HL-60/S4 treated with phorbol 12-myristate 13-acetate at 8.2 ng/mL for 4 days and 3 days (cell line): Measurements from ENCODE around the gene CAPRIN2.

ENCODE experiments used
- in situ Hi-C: fragments of 300-500 bp; cut with MboI; formaldehyde crosslinking; loops from 2 replicates; pipeline ENCODE4 v1.15.0; 2022; ENCODE audit warnings: low sequenced_read_pairs

The CAPRIN2 gene

DNA sequence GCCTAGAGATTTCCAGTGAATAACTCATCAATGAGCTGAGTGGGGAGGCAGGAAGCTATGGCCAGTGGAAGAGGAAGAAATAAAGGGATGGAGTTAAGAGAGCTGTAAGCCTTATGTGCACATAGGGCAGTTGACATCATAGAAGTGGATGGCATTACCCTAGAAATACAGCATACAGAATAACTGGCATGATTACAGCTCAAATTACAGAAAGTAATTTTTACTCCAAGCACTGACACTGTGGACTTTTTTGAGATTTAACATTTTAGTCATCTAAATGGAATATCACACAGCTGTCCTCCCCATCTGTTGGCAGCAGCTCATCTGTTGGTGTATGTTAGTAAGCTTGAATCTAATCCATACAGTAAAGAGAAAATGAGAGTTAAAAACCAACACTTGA lies 53.7 kb downstream of the CAPRIN2 start:
- in situ Hi-C loops: no loop called here

DNA sequence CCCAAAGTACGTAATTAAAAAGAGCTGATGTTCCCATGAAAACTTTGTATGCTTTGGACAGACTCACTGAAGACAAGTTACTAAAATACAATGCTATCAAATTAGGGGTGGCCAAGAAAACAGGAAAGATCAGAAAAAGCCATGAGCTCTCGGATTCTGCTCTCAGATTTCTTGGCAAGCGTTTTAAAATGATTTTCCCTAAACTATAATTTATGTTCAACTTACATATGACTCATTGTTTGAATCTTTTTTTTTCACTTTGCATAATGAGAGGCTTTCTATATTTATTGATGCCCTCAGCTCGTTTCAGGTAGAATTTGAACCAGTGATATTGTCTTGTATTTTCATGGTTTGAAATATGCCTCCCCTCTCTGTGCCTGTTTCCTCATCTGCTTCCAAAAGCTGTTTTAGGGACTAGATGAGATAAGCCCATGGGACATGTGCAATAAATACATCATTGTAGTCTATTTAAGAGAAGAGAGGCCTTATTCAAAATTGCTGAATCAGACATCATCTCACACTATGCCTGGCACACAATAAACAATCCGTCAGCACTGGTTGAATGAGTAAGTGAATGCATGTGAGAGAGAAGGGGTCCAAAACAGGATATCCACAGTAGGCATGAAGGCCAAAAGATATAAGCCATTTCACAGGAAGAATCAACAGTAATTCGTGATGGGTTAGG lies 54.4 kb downstream of the CAPRIN2 start:
- in situ Hi-C loops: no loop called here

DNA sequence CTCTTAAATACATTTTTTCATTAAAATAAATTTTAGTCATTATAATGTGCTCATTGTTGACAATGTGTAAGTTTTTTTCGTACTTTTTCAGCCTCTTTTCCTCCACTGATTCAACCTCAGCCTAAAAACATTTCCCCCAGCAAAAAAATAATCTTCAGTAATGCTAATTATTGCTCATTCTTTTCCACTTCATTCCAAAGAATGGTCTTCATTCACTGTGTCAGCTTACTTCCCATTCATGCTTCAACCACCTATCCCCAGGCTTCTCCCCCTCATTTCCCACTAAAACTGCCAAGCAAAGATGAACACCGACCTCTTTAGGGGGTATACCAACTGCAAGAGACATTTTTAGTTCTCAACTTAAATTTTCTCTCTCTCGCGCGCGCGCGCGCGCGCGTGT lies 56.4 kb downstream of the CAPRIN2 start:
- in situ Hi-C loops: no loop called here

DNA sequence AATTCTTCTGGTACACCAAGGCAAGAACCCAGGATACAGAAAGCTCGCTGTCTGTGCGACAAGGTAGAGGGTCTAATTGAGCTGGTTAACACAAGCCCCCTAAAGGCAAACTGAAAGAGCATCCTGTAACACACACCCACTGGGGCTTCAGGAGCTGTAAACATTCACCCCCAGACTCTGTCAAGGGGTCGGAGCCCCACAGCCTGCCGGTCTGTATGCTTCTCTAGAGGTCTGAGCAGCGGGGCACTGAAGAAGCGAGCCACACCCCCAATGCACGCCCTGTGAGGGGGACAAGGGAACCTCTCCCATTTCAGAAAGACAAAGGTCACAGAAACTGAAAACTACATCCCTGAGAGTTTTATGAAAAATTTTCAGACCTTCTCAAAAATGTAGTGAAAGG lies 57.8 kb downstream of the CAPRIN2 start:
- in situ Hi-C loops: no loop called here

DNA sequence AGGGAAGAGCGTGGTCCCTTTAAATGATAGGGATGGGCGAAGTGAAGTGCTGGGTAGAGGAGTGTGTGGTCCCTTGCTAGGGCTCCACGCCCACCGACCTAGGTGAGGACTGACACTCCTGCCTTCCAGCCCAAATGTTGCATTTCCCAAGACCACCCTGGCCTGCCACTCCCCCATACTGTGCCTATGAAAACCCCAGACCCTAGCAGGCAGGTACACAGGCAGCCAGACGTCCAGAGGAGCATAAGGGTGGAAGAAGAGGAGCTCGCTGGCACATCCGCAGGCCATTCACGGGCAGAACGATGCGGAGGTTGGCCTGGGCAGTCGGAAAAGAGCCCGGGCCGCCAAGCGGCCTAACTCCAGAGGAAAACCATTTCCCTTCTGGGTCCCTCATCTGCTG lies 58.3 kb downstream of the CAPRIN2 start:
- in situ Hi-C loops: no loop called here

DNA sequence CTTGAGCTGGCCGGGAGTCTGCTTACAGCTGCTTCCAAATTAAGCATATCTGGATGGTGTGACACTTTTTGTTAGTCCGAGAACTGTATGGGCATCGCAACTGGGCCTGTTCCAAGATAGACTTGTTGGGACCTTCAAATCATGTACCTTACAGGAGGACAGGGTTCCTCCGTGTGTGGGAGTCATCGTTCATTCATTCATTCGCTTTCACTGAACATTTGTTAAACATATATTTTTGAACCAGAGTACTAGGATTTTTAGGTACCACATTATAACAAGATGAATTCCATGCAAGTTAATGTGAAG lies 58.7 kb downstream of the CAPRIN2 start:
- in situ Hi-C loops: no loop called here

DNA sequence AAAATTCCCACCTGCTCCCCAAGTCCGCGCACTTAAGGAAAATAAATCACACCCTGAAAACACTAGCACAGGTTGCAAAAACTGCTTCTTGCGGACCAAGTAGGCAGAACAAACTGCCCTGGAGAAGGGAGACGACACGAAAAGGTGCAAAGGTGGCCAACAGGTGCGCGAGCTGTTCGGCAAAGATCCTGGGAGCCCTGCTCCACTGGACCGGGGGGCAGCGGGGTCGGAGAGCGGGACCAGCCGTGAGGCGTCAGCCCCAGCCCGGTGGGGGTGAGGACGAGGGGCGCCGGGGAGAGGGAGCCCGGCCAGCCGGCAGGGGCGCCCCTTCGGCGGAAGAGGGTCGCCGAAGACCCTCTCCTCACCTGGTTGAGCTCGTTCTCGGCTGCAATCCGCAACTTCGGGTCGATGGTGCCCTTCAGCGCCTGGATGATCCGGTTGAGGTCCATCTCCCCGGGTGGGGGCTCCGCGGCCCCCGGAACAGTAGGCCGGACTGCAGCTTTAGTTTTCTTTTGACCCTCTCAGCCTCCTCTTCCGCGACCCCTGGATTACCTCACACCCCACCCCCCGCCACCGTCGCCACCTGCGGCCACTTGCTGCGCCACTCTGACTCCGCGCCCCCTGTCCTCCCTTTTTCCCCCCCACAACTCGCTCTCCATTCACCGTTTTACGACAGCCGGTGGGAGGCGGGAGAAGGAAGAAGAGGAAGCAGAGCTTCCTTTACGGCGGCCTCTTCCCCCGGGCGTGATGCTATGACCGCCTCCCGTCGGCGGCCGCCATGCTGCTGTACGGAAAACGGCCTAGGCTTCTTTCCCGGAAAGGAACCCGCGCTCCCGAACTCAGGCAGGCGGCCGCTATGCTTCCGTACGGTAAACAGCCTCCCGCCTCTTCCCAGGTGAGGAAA lies 59.3 kb downstream of the CAPRIN2 start, which contains the start of gene IPO8:
IPO8 (minus strand) TSS at position 671 of the 904 bp plus-strand sequence; CDS start at position 449, 222 bp downstream.
- in situ Hi-C loops: no loop called here

DNA sequence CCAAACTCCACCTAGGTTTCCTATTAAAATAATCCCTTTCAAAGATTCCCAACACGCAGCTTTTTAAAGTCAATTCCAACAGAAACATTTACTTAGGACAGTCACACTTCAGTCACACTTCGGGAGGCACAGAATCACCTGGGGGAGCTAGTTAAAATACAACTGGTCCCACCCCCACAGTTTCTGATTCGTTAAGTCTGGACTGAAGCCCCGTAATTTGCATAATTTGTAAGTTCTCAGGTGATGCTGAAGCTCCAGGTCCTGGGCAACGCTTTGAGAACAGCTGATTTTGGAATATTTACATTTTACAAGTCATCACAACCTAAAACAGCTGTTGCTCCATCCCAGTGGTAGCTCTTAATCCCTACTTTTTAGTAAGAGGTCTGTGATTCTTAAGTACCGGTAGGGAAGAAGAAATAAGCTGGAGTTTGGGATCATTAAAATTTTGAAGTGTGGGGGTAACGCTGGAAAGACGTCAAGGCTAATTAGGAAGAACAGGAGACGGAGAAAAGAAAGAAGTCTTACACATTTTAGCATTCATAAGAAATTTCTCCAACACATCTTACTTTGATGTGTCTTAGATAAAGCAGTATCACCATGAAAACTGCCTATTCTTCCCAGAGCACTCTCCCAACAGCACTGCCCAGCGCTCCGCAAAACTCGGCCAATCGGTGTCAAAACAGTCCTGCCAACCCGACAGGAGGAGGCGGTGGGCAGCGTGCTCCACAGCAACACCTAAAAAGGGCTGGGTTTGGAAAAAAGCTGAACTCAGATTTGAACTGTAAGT lies 60.1 kb downstream of the CAPRIN2 start:
- in situ Hi-C loops: no loop called here

DNA sequence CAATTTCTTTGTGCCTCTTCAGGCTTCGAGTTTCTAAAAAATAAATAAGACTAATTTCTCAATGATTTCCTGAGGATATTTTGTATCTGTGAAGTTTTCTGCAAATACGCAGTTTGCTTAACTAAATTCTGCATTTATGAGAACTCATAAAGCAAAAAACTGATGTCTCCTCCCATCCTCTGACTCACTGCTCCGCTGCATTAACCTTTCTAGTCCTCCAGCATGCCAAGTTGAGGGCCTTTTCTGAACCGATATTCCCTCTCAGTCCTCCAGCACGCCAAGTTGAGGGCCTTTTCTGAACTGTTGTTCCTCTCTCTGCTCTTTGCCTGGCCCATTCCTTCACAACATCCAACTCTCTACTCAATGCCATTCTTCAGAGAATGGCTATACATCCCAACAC lies 62.3 kb downstream of the CAPRIN2 start:
- in situ Hi-C loops: no loop called here

DNA sequence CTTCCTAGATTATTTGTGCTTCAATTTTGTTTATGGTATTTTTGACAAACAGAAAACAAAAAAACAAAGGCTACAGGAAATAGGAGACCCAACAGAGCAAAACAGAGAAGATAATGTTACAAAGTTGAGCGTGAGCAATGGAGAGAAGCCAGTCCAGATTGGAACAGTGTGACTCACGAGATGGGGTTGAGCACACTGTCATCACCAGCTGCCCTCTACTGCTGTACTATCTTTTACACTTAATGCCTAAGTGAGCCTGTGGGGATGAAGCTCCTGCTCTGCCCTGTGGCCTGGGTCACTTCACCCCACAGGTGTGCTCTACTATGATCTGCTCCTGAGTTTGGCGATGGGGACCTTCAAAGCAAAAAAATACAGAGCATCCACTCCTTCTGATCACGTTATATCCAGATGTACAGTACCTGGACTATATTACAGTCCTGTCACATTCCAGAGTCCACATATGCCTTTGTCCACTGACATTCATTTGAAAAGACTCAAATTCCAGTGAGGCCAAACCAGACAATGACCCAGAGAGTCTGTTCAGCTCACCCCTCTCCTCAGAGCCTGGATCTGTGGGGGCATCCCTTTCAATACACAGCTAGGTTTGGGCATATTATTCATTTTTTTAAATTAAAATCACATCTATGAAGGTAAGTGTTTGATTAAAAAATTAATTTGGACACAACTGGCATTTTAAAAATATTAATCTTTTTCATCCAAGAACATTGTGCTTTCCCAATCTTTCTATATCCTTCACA lies 63.5 kb downstream of the CAPRIN2 start:
- in situ Hi-C loops: no loop called here

DNA sequence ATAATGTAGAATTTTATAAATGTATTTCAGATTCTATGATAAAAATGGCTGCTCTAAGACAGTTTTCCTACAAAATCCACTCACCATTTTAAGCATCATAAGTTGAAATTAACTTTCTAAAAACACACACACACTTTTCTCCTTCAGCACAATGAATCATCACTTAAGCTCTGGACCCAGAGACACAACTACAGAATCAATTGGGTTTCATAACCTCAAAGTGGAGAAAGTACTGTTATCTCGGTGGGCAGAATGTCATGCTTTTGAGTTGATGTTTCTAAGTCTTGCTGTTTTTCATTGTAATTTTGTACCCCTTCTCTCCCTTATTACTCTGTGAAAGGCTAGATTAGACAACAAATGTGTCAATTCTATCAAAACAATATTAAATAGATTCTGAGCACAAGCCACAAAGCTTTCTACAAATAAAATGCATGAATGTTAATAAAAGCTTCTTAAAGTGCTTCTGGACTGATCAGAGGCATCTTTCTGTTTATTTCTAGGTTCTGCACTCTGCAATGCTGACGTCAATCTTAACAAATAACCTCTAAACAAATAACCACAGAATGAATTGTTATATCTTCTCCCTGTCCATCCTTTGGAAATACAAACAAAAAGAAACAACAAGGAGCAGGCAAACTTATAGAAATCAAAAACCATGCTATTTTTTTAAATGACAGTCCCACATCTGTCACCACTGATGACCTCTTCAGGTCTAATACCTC lies 67.3 kb downstream of the CAPRIN2 start:
- in situ Hi-C loops: no loop called here

DNA sequence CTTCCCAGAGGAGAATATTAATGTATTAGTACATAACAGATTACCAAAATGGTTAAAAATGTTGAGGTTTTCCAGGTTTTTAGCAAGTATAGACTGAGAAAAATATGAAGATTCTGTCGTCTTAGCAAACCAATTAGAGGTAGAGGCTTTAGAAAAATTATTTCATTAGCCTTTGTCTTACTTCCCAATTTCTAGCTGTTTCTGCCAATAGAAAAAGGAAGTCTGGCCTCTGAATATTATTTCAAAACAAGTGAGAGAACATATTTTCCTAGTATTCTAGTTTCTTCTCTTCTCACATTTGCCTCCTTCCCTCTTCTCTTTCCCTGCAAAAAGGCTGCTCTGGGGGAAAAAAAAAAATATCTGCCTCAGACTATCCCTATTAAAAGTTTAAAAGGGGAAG lies 75.5 kb downstream of the CAPRIN2 start:
- in situ Hi-C loops: no loop called here

DNA sequence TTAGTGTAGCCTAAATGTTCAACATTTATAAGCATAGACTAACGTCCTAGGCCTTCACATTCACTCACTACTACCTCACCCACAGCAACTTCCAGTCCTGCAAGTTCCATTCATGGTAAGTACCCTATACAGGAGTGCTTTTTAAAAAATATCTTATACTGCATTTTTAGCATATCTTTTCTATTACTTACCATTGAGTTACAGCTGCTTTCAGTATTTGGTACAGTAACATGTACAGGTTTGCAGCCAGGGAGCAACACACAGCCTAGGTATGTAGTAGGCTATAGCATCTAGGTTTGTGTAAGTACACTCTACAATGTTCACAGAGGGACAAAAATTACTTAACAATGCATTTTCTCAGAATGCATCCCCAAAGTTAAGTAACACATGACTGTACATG lies 76.5 kb downstream of the CAPRIN2 start:
- in situ Hi-C loops: no loop called here

DNA sequence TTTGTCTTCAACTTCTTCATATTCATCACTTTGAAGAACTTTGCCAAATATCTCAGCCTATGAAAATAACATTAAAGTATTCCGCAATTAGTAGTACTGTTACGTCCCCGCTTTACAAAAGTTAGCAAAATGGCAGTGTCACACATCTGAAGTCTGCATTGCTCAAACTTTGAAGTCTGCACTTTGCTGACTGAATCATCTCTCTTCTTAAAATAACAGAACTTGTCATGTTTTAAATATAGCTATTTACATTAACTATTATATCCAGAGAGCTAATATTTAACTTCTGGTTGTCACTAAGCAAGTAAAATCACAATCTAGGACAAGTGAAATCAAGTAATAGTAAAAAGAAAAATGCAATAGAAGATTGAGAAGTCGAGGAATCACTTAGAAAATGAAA lies 93.5 kb downstream of the CAPRIN2 start:
- in situ Hi-C loops: no loop called here
